Activated CD4-positive, alpha-beta T cell treated with anti-CD3 and anti-CD28 coated beads, Interleukin-10, Interleukin-2, amounts not matched to agents 100 ng/mL and 50 ng/mL, durations not matched to agents 16 hours and 8 hours (primary cell): Measurements from ENCODE around the gene UBAC2.

ENCODE experiments used
- DNase-seq: peaks from one replicate; pipeline ENCODE4 v3.0.0-alpha.2; 2020

Gene UBAC2, protein sequence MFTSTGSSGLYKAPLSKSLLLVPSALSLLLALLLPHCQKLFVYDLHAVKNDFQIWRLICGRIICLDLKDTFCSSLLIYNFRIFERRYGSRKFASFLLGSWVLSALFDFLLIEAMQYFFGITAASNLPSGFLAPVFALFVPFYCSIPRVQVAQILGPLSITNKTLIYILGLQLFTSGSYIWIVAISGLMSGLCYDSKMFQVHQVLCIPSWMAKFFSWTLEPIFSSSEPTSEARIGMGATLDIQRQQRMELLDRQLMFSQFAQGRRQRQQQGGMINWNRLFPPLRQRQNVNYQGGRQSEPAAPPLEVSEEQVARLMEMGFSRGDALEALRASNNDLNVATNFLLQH

DNA sequence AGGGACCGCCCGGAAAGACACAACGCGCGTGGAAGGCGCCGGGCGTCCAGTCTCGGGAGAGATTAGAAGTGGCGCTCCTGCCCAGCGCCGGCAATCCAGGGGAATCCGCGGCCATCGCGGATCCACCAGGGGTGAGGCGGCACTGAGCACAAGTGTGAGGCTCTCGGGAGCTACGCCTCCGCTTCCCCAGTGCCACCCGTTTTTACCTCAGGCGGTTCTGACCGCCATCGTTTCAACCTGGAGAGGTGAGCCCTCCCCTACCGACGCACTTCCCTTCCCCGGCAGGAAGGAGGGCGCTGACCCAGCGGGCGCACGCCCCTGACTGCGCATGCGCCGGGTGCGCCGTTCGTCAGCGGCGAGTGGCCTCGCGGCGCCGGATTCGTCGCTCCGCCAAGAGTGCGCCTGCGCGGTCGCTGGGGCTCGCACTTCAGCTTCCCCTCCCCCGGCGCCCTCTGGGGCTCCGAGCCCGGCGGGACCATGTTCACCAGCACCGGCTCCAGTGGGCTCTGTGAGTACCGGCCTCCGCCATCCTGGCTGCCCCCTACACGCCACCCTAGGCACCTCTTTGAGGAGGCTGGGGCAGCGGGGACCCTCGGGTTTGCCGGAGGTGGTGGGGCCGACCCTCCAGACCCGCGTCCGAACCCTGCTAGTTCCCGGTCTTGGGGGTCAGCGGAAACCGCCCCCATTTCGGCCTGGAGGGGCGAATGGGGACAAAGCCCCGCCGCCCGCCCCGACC lies at the start of gene UBAC2:
Gene UBAC2, plus strand, starts transcription at position 423 of the 736 bp plus-strand sequence. Its CDS starts 55 bp downstream, at position 478.
- peak; percentile 98 for DNase-seq

DNA sequence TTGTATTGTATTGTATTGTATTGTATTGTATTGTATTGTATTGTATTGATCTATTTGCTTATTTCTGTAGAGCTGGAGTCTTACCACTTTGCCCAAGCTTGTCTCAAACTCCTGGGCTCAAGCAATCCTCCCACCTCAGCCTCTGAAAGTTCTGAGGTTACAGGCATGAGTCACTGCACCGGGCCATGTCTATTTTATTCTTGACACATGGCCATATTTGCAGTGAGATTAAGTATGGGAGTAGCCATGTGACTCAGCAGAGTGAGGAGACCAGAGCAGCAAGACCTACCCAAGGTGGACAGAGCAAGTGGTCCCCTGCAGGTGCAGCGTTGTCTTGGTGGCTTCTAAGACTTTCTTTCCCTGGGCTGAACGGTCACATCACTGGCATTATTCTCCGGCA lies 49.1 kb upstream of the UBAC2 start:
- peak; percentile 68 for DNase-seq

- no peak for DNase-seq
Measured at GRCh38 chr13:99153219-99153618, 47.4 kb upstream of the UBAC2 start.

- no peak for DNase-seq
Measured at GRCh38 chr13:99154064-99154463, 46.6 kb upstream of the UBAC2 start.

- DNase-seq, result no peak
Measured at GRCh38 chr13:99155821-99156220, 44.8 kb upstream of the UBAC2 start.

DNA sequence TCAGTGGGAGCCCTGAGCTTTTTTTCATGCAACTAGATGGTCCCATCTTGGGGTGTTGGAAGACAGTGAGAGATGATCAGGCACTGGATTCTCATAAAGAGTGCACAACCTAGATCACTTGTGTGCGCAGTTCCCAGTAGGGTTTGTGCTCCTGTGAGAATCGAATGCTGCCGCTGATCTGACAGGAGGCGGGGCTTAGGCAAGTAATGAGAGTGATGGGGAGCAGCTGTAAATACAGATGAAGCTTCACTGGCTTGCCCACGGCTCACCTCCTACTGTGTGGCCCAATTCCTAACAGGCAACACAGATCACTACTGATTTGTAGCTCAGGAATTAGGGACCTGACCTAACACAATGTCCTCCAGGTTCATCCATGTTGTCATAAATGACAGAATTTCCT lies 43.6 kb upstream of the UBAC2 start:
- DNase-seq, result no peak

DNA sequence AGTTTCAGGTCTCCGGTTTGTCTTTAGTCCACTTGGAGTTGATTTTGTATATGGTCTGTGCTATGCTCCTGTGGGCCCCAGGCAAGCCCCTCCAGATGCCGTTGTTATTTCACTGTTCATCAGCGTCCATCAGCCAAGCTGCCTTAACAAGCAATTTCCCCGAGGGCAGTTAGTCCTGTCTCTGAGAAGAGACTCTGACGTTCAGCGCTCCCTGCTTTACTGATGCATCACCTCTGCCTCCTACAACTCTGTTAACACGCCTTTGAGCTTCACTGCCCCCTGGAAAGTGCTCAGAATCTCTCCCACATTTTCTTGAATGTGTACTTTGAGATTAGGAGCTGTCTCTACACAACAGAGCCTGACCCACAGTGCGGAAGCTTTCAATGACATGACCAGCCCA lies 41.8 kb upstream of the UBAC2 start:
- no peak for DNase-seq

DNA sequence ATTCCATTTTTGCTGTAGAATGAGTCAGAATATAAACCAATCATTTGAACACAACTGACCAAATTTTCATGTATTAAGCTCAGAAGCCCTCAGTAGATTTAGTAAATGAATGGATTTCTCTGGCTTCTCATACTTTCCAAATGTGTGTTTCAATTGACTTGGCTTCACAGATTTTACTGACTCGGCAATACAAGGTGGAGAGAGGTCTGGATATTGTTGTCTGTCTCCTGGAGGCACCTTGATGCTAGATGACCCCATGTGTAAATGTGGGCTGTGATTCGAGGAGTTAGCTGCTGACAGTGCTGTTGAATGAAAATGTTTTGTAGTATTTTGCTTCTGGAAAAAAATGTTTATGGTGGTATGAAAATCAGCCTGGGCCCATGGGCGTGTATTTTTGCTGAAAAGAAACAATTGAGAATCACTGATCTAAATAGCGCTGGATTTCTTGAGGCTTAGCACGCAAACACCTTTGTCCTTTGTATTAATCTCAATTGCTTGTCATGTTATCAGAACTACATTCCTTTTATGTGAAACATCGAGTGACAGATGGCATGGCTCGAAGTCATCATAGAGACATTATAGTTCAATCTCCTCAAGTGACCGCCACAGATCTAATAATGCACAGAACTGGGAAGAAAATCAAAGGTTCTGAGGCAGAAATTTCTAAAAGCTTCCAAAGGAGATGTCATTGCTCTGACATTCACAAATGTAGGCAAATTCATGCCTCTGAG lies 41.2 kb upstream of the UBAC2 start:
- no peak for DNase-seq

DNA sequence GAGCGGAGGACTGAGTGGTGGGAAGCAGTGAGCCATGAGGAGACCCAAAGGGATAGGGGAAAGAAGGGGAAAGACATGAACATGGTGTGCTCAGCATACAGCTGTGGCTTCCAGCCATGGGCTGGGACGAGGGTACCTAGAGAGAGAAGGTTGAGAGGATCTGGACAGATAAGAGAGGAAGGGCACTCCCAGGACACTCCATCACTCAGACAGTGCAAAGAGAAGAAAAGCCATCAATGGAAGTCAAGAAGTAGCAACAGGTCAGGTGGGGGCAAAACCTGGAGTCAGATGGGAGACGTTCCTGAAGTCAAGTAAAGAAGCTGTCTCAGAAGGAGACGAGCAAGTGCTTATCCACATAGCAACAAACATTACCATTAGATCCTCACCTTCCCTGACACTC lies 40.2 kb upstream of the UBAC2 start:
- no peak for DNase-seq

DNA sequence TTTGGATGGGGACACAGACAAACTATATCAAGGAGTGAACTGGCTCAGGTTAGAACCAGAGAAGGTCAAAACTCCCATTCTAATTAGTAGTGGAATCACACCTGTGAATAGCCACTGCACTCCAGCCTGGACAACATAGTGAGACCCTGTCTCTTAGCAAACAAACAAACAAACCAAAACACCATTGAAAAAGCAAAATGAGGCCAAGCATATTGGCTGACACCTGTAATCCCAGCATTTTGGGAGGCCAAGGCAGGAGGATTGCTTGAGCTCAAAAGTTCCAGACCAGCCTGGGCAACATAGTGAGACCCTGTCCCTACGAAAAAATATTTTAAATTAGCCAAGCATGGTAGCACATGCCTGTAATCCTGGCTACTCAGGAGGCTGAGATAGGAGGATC lies 39.1 kb upstream of the UBAC2 start:
- DNase-seq, result no peak

GRCh38 chr13:99162567-99163361 lies 37.9 kb upstream of the UBAC2 start:
- DNase-seq, result no peak

- no peak for DNase-seq
Measured at GRCh38 chr13:99164226-99164625, 36.4 kb upstream of the UBAC2 start.

GRCh38 chr13:99165753-99166587 lies 34.7 kb upstream of the UBAC2 start:
- no peak for DNase-seq

DNA sequence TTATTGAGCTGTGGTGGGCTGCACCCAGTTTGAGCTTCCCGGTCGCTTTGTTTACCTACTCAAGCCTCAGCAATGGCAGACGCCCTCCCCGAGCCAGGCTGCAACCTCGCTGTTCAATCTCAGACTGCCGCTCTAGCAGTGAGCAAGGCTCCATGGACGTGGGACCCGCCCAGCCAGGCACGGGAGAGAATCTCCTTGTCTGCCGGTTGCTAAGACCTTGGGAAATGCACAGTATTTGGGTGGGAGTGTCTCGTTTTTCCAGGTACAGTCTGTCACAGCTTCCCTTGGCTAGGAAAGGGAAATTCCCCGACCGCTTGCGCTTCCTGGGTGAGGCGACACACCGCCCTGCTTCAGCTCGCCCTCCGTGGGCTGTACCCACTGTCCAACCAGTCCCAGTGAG lies 27.7 kb upstream of the UBAC2 start:
- no peak for DNase-seq

- DNase-seq, result no peak
Measured at GRCh38 chr13:99173606-99174005, 27.0 kb upstream of the UBAC2 start.

DNA sequence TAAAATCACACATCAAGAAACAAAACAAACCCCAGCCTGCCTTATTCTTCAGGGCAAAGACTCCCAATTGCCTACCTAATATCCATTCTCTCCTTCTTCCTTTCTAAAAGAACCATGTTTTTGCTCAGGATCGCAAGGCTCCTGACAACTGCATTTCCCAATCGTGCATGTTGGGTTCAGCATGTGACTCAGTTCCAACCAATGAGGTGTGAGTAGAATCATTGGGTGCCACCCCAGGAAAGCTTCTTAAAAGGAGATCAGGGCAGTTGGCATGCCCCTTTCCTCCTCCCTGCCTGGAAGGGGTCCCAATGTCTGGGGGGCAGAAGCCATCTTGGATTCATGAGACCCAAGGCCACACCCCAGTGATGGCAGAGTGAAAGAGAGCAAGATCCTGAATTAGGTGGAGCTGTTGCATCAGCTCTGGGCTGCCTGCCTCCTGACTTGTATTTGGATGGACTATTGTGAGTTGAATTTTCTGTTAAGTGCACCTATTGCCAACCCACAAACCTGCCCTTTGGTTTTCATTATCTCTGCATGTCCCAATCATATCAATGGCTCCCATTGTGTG lies 26.0 kb upstream of the UBAC2 start:
- DNase-seq, result no peak

DNA sequence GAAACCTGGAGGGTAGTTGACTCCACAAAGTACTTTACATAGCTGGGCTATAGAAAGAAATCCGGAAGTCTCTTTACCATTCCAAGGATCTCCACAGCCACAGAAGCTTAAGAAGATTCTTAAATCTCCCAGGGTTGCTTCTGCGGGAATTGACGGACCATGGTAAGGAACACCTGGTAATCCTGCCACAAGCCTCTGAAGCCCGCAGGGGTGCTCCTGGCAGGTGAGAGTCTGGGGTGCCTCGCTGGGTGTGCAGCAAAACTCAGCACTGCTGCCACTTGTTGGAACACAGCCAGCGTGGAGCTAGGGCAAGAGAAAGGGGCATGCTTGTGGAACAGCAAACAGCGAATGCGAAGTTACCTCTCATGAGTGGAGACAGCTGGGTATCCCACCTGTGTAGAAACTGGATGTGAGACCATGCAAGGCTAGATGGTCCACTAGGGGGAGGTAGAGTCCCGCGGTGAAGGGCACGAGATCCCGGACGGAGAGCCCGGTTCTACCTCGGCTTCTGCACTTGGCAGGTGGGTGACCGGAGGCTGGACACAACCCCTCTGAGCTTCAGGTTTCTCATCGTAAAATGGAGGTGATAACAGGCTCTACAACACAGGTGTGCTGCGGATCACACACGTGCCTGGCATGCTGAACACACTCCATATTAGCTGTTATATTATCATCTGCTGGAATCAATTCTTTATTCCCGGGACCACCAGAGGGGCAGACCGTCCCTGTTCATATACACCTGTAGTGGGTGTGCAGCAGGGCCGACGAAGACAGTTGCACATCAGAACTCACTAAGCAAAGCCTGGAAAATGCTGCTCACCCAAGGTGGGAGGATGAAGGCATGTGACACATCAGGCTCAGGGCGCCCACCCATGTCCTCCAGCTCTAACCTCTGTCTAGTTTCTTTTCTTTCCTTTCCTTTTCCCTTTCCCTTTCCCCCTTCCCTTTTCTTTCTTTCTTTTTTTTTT lies 24.1 kb upstream of the UBAC2 start:
- DNase-seq, result peak; percentile 81

GRCh38 chr13:99178636-99179035 lies 22.0 kb upstream of the UBAC2 start:
- no peak for DNase-seq

DNA sequence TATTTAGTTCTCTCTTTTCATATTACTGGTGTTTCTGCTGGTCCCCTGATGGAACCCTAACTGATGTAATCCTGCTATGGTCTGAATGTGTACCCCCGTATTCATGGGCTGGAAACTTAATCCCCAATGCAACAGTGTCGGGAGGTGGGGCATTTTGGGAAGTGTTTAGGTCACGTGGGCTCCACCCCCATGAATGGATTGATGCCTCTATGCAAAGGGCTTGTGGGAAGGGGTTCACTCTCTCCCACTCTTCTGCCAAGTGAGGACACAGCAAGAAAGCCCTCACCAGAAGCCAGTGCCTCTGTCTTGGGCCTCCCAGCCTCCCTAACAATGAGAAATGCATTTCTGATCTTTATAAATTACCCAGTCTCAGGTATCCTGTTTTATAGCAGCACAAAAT lies 21.2 kb upstream of the UBAC2 start:
- DNase-seq, result no peak

GRCh38 chr13:99182439-99182838 lies 18.2 kb upstream of the UBAC2 start:
- DNase-seq, result no peak
